Neural cell (in vitro differentiated cells): ENCODE results near the gene OCSTAMP.

Experiments
- CTCF ChIP-seq: fragments of 450-650 bp; IDR thresholded peaks from 2 replicates; pipeline ENCODE4 v1.5.1; 2014; ENCODE audit warnings: antibody characterized with exemption, mild to moderate bottlenecking, moderate library complexity; ENCODE audit not compliant: poor library complexity, severe bottlenecking
- EP300 ChIP-seq: fragments of 450-650 bp; conservative IDR thresholded peaks from 2 replicates; pipeline ENCODE4 v1.6.1; 2014; ENCODE audit warnings: antibody characterized with exemption, mild to moderate bottlenecking, moderate library complexity; ENCODE audit not compliant: poor library complexity, severe bottlenecking
- EZH2 ChIP-seq: fragments of 200-600, 300-800 bp; shearing (Covaris generic), sonication (generic); IDR thresholded peaks from 2 replicates; pipeline ENCODE4 v1.6.1; 2014; ENCODE audit warnings: antibody characterized with exemption, low read length, borderline replicate concordance, mild to moderate bottlenecking; ENCODE audit not compliant: insufficient read depth, poor library complexity, severe bottlenecking
- MXI1 ChIP-seq: fragments of 450-650 bp; conservative IDR thresholded peaks from 2 replicates; pipeline ENCODE4 v1.6.1; 2014; ENCODE audit warnings: antibody characterized with exemption, mild to moderate bottlenecking; ENCODE audit not compliant: poor library complexity, severe bottlenecking
- POLR2AphosphoS5 ChIP-seq: IDR thresholded peaks from 2 replicates; pipeline ENCODE4 v1.6.1; 2012
- RAD21 ChIP-seq: fragments of 450-650 bp; conservative IDR thresholded peaks from 2 replicates; pipeline ENCODE4 v1.6.1; 2014; ENCODE audit warnings: antibody characterized with exemption, mild to moderate bottlenecking, moderate library complexity
- REST ChIP-seq: IDR thresholded peaks from 2 replicates; pipeline ENCODE4 v1.6.1; 2012; ENCODE audit warnings: borderline replicate concordance
- SMC3 ChIP-seq: fragments of 450-650 bp; conservative IDR thresholded peaks from 2 replicates; pipeline ENCODE4 v1.6.1; 2014; ENCODE audit warnings: antibody characterized with exemption, mild to moderate bottlenecking, moderate library complexity; ENCODE audit not compliant: poor library complexity
- TAF1 ChIP-seq: IDR thresholded peaks from 2 replicates; pipeline ENCODE4 v1.6.1; 2012; ENCODE audit warnings: low read depth

DNA sequence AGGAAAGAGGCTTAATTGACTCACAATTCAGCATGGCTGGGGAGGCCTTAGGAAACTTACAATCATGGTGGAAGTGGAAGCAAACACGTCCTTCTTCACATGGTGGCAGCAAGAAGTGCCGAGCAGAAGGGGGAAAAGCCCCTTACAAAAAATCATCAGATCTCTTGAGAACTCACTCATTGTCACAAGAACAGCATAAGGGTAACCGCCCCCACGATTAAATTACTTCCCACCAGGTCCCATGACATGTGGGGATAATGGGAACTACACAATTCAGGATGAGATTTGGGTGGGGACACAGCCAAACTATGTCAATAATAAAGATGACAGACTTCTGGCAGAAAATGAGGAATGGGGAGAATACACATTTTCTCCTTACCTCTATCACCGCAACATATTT is 20.5 kb upstream of the OCSTAMP start:
- TF ChIP-seq CTCF: no peak
- TF ChIP-seq TAF1: no peak
- TF ChIP-seq MXI1: no peak
- no peak for TF ChIP-seq REST
- TF ChIP-seq POLR2AphosphoS5: no peak
- TF ChIP-seq EP300: no peak
- TF ChIP-seq EZH2: no peak
- TF ChIP-seq RAD21: no peak
- no peak for TF ChIP-seq SMC3
